NCI-H146 (cell line): ENCODE measurements around the gene SI.
A peak's percentile ranks its signal among the peaks of the same experiment; 100 is the strongest.

Experiments
- DNase-seq: peaks from one replicate; lab custom pipeline; 2025; lab: John Stamatoyannopoulos, UW

SI gene

DNA sequence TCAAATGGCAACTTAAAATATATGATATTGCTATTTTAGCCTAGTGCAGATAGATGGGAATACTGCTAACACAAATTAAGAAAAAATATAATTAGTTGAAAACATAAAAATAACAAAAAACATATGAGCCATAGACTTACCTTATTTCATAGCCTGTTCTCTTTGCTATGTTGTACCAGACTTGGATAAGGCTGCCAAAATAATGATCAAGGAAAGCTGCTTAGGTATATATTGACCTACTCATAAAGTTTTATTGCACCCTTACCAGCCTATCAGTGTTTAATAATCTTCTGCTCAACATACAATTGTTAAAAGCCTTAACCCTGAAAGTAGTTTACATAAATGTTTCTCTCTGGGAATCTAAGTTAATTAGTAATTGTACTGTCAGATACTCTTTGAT is at the start of gene SI:
SI (minus strand) TSS at position 204 of the 400 bp plus-strand sequence. CDS start 2,484 bp downstream, outside the sequence.
- no peak for DNase-seq

GRCh38 chr3:165125836-165126235 is 47.5 kb upstream of the SI start:
- no peak for DNase-seq

DNA sequence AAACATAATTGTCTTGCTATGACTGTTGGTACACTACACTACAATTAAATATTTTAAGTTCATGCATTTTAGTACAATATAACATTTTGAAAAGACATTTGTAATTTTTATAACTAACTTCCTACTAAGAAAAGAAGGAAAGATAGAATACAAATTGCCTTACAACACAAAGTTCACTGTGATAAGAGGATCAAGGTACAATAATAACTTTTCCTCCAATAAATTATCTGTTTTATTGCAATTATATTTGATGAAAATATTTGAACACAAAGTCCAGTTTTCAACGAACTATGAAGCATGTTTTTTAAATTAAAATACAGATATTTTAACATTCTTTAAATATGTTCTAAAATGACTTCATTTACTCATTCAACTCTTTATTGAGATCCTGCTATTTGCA is 33.1 kb upstream of the SI start:
- DNase-seq, result no peak

DNA sequence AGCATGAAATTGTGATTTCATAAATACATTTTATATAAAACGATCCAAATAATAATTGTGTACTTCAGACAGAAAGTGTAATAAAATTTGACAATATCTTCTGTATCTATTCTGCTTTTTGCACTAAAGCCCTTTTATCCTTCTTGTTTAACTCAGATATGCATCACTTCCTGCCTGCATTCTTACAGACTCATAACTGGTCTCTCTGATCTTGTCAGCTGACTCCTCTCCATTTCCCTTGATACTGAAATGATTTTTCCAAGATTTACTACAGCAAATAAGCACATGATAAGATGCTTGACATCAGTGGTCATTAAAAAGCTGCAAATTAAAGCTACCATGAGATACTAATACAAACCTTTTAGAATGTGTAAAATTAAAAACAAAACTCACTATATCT is 25.3 kb upstream of the SI start:
- no peak for DNase-seq

GRCh38 chr3:165082650-165083049 is 4.4 kb upstream of the SI start:
- no peak for DNase-seq

- no peak for DNase-seq
These were observed 2.9 kb upstream of the SI start for GRCh38 chr3:165081183-165081582.

DNA sequence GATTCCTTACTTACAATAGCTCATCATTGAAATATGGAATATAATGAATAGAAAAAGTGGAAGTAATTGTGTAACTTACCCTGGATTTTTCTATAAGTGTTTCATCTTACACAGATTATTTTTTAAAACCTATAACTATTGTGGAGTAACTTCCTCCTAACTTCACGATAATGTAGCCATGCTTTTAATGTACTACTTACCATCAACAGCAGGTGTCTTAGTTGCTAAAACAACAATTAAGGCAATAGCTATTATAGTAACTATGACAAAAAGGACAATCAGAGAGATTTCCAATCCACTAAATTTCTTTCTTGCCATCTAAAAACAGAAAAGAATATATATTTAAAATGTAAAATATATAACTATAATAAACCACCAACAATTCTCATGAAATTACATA is 2.6 kb downstream of the SI start:
- no peak for DNase-seq

GRCh38 chr3:165070682-165071081 is 7.6 kb downstream of the SI start:
- no peak for DNase-seq

GRCh38 chr3:165056510-165056909 is 21.8 kb downstream of the SI start:
- no peak for DNase-seq

DNA sequence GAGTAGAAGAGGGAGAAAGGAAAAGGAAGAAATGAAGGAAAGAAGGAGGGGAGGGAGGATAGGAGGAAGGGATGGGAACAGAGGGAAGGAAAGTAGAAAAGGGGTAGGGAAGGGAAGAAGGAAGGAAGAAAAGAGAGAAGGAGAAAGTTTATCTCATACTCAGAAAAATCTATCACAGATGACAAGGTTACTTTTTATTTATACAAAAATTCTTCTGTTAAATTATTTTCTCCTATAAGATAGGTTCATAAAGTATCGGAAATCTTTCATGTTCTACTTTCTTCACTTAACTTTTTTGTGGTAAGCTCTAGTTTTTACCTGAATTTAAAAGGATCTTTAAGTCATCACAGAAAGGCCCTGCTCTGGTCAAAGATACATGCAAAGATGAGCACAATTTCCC is 38.1 kb downstream of the SI start:
- DNase-seq, result no peak

DNA sequence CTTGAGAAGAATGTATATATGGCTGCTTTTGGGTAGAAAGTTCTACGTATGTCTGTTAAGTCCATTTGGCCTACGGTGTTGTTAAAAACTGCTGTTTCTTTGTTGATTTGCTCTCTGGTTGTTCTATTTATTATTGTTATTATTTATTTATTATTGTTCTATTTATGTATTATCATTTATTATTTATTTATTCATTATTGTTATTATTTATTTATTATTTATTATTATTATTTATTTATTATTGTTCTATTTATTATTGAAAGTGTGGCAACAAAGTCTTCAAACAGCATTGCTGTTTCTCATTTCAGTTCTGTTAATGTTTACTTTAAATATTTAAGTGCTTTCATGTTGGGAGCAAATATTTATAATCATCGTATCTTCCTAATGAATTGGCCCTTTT is 66.7 kb downstream of the SI start:
- no peak for DNase-seq

- no peak for DNase-seq
These were observed 93.3 kb downstream of the SI start for GRCh38 chr3:164984947-164985346.

DNA sequence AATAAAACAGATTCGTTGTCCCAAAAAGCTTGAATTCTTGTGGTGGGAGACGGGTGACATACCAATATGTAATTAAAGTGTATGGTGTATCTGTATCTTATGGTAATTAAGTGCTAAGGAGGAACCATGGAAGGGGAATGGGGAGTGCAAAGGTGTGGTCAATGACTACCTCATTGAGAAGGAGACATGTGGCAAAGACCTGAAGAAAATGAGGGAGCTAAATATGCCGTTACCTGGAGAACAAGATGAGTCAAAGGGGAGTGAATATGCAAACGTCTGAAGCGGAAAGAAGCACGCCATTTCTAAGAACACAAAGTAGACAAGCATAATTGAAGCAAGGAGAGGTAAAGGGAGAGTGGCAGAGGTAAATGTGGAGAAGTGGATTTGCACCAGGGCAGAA is 115.7 kb downstream of the SI start:
- no peak for DNase-seq

- DNase-seq, result no peak
These were observed 125.3 kb downstream of the SI start for GRCh38 chr3:164952966-164953365.

DNA sequence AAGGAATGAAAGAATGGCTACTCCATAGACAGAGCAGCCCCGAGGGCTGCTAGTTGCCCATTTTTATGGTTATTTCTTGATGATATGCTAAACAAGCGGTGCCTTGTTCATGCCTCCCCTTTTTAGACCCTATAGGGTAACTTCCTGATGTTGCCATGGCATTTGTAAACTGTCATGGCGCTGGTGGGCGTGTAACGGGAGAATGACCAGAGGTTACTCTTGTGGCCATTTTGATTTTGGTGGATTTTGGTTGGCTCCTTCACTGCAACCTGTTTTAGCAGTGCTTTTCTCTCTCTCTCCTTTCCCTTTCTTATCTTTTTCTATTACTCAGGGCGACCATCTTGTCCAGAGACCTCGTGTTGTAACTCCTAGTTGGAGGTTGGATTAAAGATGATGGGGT is 126.9 kb downstream of the SI start:
- peak; percentile 61 for DNase-seq

- no peak for DNase-seq
These were observed 137.6 kb downstream of the SI start for GRCh38 chr3:164940745-164941144.

DNA sequence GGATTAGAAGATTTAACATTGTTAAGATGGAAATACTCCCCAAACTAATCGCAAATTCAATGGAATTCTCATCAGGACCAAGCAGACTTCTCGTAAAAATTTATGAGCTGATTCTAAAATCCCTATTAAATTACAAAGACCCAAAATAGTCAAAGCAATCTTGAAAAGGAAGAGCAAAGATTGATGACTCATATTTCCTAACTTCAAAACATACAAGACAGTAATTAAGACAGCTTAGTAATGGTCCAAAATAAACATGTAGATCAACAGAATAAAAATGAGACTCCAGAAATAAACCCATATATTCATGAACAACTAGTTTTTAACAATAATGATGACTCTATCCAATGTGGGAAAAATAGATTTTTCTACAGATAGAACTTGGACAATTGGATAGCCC is 148.7 kb downstream of the SI start:
- no peak for DNase-seq
